ENCODE results near the gene NCKIPSD.

NCKIPSD gene

DNA sequence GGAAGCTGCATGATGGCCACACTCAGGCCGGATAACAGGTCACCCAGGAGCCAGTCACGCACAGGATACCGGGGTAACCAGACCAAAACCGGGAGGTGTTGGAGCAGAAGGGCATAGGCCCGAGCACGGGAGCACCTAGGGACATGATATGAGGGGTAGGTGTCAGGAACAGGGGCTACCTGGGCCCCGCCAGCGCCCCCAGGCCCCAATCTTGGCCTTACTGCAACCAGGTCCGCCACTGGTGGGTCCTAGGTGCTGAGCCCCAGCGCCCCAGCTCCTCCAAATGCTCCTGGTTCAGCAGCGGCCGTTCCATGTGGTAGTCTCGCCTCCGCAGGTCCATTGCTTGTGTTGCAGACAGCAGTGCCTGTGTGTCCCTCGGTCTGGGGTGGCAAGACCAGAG, 52.5 kb downstream of the NCKIPSD start:
- no peak overlapping the region for H2BK5ac ChIP-seq (ENCODE audit: low read length)
- H3K27me3 ChIP-seq (ENCODE audit: insufficient read depth, low read length, poor library complexity): no peaks in the 10 kb centered on the region
- H4K5ac ChIP-seq (ENCODE audit: low read length): no peak overlapping the region
- H3K4me2 ChIP-seq (ENCODE audit: low read length): no peak overlapping the region
- no peak overlapping the region for H4K8ac ChIP-seq (ENCODE audit: low read depth, low read length)
- H3K27ac ChIP-seq (ENCODE audit: low read depth, low read length): no peak overlapping the region
- H2BK15ac ChIP-seq (replicated peaks; ENCODE audit: low read depth): no peak overlapping the region
- no peak overlapping the region for H3K18ac ChIP-seq (ENCODE audit: low read length)
- peaks cover 14% of the 10 kb centered on the region for H3K4me1 ChIP-seq (ENCODE audit: control insufficient read depth, low read depth, low read length)
- WGBS (ENCODE audit: extremely low coverage, insufficient coverage, low lambda C conversion rate): no CpG with 5 or more reads among the region's 15 CpGs
- no peak overlapping the region for H3K4ac ChIP-seq (ENCODE audit: low read depth, low read length)
- H3K79me2 ChIP-seq (ENCODE audit: control insufficient read depth, insufficient read depth, low read length): peaks cover 3% of the 10 kb centered on the region
- H2AK5ac ChIP-seq (ENCODE audit: low read length): no peak overlapping the region
- no peak overlapping the region for H3K9ac ChIP-seq (ENCODE audit: low read length)
- H3K36me3 ChIP-seq (ENCODE audit: control insufficient read depth, insufficient read depth, low read length): peaks cover 2% of the 10 kb centered on the region
- H2BK120ac ChIP-seq (ENCODE audit: low read depth, low read length): no peak overlapping the region
- DNase-seq: no peak
- no peak overlapping the region for H3K4me3 ChIP-seq (ENCODE audit: low read length)
- no peak overlapping the region for H3K23ac ChIP-seq (ENCODE audit: low read length)
- no peak overlapping the region for H3K56ac ChIP-seq (ENCODE audit: low read length)
- H3K79me1 ChIP-seq (ENCODE audit: low read length): peaks cover 5% of the 10 kb centered on the region

DNA sequence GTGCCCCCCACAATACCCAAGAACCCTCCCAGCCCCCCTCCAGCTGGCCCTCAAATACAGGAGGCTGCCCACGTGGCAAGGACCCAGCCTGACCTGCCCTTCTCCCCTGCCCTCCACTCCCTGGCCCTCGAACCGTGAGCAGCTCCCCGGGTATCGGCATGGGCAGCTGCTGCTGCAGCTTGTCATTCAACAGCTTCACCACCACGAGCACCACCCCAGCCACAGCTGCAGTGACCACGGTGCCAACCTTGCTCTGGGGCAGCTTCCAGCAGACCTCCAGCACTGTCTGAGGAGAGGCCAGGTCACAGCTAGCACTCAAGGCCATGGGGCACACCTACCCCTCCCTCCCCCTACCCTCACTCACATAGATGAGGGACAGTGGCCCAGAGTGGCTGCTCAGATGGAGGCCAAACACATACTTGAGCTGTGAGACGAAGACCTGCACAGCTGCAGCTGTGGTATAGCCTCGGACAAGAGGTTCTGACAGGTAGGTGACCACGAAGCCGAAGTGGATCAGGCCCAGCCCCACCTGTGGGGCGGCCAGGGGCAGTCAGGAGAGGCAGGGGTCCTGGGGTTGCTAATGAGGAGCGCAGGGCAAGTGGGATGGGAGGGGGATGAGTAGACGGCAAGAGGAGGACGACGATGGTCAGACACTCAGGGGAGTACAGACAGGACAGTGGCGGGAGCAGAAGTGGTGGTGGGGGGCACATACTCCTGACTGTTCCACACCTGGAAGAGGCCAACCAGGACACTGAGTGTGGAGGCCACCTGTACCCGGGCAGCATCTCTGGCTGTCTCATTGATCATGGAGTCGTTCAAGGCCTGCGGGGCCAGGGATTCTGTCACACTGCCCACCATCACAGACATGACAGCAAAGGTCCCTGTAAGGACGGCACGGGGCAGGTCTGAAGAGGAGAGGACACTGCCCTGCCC, 53.9 kb downstream of the NCKIPSD start:
- H2BK5ac ChIP-seq (ENCODE audit: low read length): no peak overlapping the region
- no peak overlapping the region for H2AK5ac ChIP-seq (ENCODE audit: low read length)
- H3K4ac ChIP-seq (ENCODE audit: low read depth, low read length): no peak overlapping the region
- H3K4me2 ChIP-seq (ENCODE audit: low read length): no peak overlapping the region
- H2BK120ac ChIP-seq (ENCODE audit: low read depth, low read length): no peak overlapping the region
- H3K4me1 ChIP-seq (ENCODE audit: control insufficient read depth, low read depth, low read length): peaks cover 11% of the 10 kb centered on the region
- peaks cover 5% of the 10 kb centered on the region for H3K79me1 ChIP-seq (ENCODE audit: low read length)
- no peak overlapping the region for H3K18ac ChIP-seq (ENCODE audit: low read length)
- H3K9ac ChIP-seq (ENCODE audit: low read length): no peak overlapping the region
- DNase-seq: no peak
- no CpG with 5 or more reads among the region's 22 CpGs for WGBS (ENCODE audit: extremely low coverage, insufficient coverage, low lambda C conversion rate)
- no peak overlapping the region for H2BK15ac ChIP-seq (replicated peaks; ENCODE audit: low read depth)
- no peak overlapping the region for H4K8ac ChIP-seq (ENCODE audit: low read depth, low read length)
- H3K56ac ChIP-seq (ENCODE audit: low read length): no peak overlapping the region
- H3K36me3 ChIP-seq (ENCODE audit: control insufficient read depth, insufficient read depth, low read length): peaks cover 8% of the 10 kb centered on the region
- peaks cover 3% of the 10 kb centered on the region for H3K79me2 ChIP-seq (ENCODE audit: control insufficient read depth, insufficient read depth, low read length)
- no peak overlapping the region for H4K5ac ChIP-seq (ENCODE audit: low read length)
- no peaks in the 10 kb centered on the region for H3K27me3 ChIP-seq (ENCODE audit: insufficient read depth, low read length, poor library complexity)
- H3K4me3 ChIP-seq (ENCODE audit: low read length): no peak overlapping the region
- no peak overlapping the region for H3K23ac ChIP-seq (ENCODE audit: low read length)
- no peak overlapping the region for H3K27ac ChIP-seq (ENCODE audit: low read depth, low read length)

DNA sequence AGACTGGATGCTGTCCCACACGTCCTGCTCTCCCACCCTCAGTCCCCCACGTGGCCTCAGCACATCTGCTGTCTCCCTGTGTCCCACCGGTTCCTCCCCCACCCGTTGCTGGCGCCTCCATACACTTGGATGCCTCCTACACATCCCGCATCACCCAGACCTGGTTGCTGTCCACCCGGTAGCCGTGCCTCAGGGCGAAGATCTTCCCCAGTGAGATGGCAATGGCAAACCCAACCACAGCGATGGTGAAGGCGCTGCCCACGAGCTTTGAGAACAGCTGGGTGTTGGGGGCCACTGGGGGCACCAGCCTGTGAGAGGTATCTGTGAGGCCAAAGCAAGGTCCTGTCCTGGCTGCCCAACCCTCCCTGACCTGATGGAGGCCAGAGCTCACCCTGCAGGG, 54.9 kb downstream of the NCKIPSD start:
- Histone ChIP-seq H3K18ac (ENCODE audit: low read length) (no peak overlapping the region), H3K36me3 (ENCODE audit: control insufficient read depth, insufficient read depth, low read length) (peaks cover 10% of the 10 kb centered on the region), H3K4me2 (ENCODE audit: low read length) (no peak overlapping the region), H3K4me1 (ENCODE audit: control insufficient read depth, low read depth, low read length) (peaks cover 5% of the 10 kb centered on the region), H3K27ac (ENCODE audit: low read depth, low read length) (no peak overlapping the region), H3K23ac (ENCODE audit: low read length) (no peak overlapping the region), H3K79me2 (ENCODE audit: control insufficient read depth, insufficient read depth, low read length) (peaks cover 3% of the 10 kb centered on the region), H4K8ac (ENCODE audit: low read depth, low read length) (no peak overlapping the region), H3K56ac (ENCODE audit: low read length) (no peak overlapping the region), H3K27me3 (ENCODE audit: insufficient read depth, low read length, poor library complexity) (no peaks in the 10 kb centered on the region), H3K4ac (ENCODE audit: low read depth, low read length) (no peak overlapping the region), H3K9ac (ENCODE audit: low read length) (no peak overlapping the region), H3K79me1 (ENCODE audit: low read length) (peaks cover 5% of the 10 kb centered on the region), H2BK5ac (ENCODE audit: low read length) (no peak overlapping the region), H3K4me3 (ENCODE audit: low read length) (no peak overlapping the region), H2BK120ac (ENCODE audit: low read depth, low read length) (no peak overlapping the region), H2AK5ac (ENCODE audit: low read length) (no peak overlapping the region), H2BK15ac (replicated peaks; ENCODE audit: low read depth) (no peak overlapping the region), H4K5ac (ENCODE audit: low read length) (no peak overlapping the region)
- no peak for DNase-seq
- no CpG with 5 or more reads among the region's 12 CpGs for WGBS (ENCODE audit: extremely low coverage, insufficient coverage, low lambda C conversion rate)

DNA sequence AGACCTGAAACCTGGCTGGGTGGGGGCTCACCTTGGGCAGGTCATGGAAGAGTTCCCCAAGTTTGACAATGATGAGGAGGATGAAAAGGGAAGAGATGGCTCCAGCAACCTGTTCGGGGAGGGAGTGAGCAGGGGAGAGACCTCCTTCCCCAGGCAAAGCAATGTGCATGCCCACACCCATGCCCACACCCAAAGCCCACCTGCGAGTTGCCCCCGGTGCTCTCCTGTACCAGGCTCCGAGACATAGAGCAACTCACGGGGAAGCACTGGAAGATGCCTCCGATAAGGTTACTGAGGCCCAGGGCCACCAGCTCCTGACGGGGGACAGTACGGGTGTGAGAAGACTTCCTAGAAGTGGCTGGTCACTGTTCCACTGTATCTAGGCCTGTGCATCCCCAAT, 55.3 kb downstream of the NCKIPSD start:
- H3K4me3 ChIP-seq (ENCODE audit: low read length): no peak overlapping the region
- H2BK5ac ChIP-seq (ENCODE audit: low read length): no peak overlapping the region
- H3K4ac ChIP-seq (ENCODE audit: low read depth, low read length): no peak overlapping the region
- DNase-seq: no peak
- H3K27me3 ChIP-seq (ENCODE audit: insufficient read depth, low read length, poor library complexity): no peaks in the 10 kb centered on the region
- H2BK120ac ChIP-seq (ENCODE audit: low read depth, low read length): no peak overlapping the region
- H3K79me2 ChIP-seq (ENCODE audit: control insufficient read depth, insufficient read depth, low read length): peaks cover 3% of the 10 kb centered on the region
- peaks cover 10% of the 10 kb centered on the region for H3K36me3 ChIP-seq (ENCODE audit: control insufficient read depth, insufficient read depth, low read length)
- no peak overlapping the region for H3K23ac ChIP-seq (ENCODE audit: low read length)
- no peak overlapping the region for H4K5ac ChIP-seq (ENCODE audit: low read length)
- H3K27ac ChIP-seq (ENCODE audit: low read depth, low read length): no peak overlapping the region
- H3K79me1 ChIP-seq (ENCODE audit: low read length): peaks cover 5% of the 10 kb centered on the region
- H3K4me2 ChIP-seq (ENCODE audit: low read length): no peak overlapping the region
- H3K56ac ChIP-seq (ENCODE audit: low read length): no peak overlapping the region
- no CpG with 5 or more reads among the region's 8 CpGs for WGBS (ENCODE audit: extremely low coverage, insufficient coverage, low lambda C conversion rate)
- H3K9ac ChIP-seq (ENCODE audit: low read length): no peak overlapping the region
- no peak overlapping the region for H2BK15ac ChIP-seq (replicated peaks; ENCODE audit: low read depth)
- H4K8ac ChIP-seq (ENCODE audit: low read depth, low read length): no peak overlapping the region
- no peak overlapping the region for H2AK5ac ChIP-seq (ENCODE audit: low read length)
- peaks cover 5% of the 10 kb centered on the region for H3K4me1 ChIP-seq (ENCODE audit: control insufficient read depth, low read depth, low read length)
- H3K18ac ChIP-seq (ENCODE audit: low read length): no peak overlapping the region

DNA sequence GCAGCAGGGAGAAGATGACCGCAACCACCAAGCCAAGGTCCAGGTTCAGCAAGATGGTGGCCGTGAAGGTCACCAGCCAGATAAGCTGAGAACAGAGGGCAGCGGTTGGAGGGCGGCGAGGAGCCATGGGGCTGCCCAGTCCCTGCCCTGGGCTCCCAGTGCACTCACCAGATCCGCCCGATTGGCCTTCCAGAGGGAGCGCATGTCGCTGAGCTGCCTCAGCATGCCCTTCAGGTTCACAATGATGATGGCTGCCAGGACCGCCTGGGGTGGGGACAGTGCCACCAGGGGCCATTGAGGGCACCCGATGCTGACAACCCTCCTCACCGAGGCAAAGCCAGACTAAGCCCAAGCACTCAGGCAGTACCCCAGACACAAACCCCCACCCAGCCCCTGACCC, 55.8 kb downstream of the NCKIPSD start:
- H3K18ac ChIP-seq (ENCODE audit: low read length): no peak overlapping the region
- no peak overlapping the region for H2AK5ac ChIP-seq (ENCODE audit: low read length)
- DNase-seq: no peak
- no peak overlapping the region for H3K23ac ChIP-seq (ENCODE audit: low read length)
- no peak overlapping the region for H3K56ac ChIP-seq (ENCODE audit: low read length)
- WGBS (ENCODE audit: extremely low coverage, insufficient coverage, low lambda C conversion rate): no CpG with 5 or more reads among the region's 12 CpGs
- no peak overlapping the region for H2BK5ac ChIP-seq (ENCODE audit: low read length)
- H3K79me2 ChIP-seq (ENCODE audit: control insufficient read depth, insufficient read depth, low read length): peaks cover 3% of the 10 kb centered on the region
- no peaks in the 10 kb centered on the region for H3K27me3 ChIP-seq (ENCODE audit: insufficient read depth, low read length, poor library complexity)
- H2BK15ac ChIP-seq (replicated peaks; ENCODE audit: low read depth): no peak overlapping the region
- no peak overlapping the region for H3K27ac ChIP-seq (ENCODE audit: low read depth, low read length)
- H3K36me3 ChIP-seq (ENCODE audit: control insufficient read depth, insufficient read depth, low read length): peaks cover 10% of the 10 kb centered on the region
- H3K4me1 ChIP-seq (ENCODE audit: control insufficient read depth, low read depth, low read length): peaks cover 5% of the 10 kb centered on the region
- H2BK120ac ChIP-seq (ENCODE audit: low read depth, low read length): no peak overlapping the region
- no peak overlapping the region for H3K4ac ChIP-seq (ENCODE audit: low read depth, low read length)
- no peak overlapping the region for H4K8ac ChIP-seq (ENCODE audit: low read depth, low read length)
- H3K79me1 ChIP-seq (ENCODE audit: low read length): peaks cover 5% of the 10 kb centered on the region
- H3K4me3 ChIP-seq (ENCODE audit: low read length): no peak overlapping the region
- H3K4me2 ChIP-seq (ENCODE audit: low read length): no peak overlapping the region
- H4K5ac ChIP-seq (ENCODE audit: low read length): no peak overlapping the region
- no peak overlapping the region for H3K9ac ChIP-seq (ENCODE audit: low read length)

All from mesendoderm (in vitro differentiated cells).